Medulla oblongata (tissue), 1 donor: Measurements from ENCODE around the gene SPNS1.
"Not testable (repeated sequence)": the region's sequence is repeated elsewhere in the genome, so short reads cannot be mapped to it uniquely, and the experiment has no call there.

Source experiments
- DNase-seq: peaks from one replicate; pipeline ENCODE4 v3.0.0-alpha.2; 2015; ENCODE audit errors: extremely low spot score

SPNS1 gene

DNA sequence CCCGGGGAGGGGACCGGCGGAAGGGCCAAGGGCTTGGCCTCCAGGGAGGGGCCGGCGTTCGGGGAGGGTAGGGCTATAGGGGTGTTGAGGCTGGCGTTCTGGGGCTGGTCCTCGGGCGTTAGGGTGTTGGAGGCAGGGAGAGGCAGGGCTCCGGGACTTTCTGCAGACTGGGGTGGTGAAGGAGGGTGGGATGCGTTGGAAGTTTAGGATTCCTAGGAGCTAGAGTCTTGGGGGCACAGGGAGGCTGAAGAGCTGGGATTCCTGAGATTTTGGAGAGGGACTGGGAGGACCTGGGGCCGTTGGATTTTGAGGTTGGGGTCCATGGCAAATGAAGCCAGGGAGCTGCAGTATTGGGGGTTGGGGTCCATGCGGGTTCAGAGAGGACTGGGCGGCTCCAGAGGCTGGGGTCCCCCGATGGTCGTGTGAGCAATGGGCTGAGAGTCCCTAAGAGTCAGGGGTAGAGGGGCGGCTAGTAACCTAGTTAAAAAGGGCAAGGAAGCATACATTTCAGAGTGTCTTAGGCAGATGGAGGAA, 23.1 kb upstream of the SPNS1 start:
- DNase-seq, result no peak

DNA sequence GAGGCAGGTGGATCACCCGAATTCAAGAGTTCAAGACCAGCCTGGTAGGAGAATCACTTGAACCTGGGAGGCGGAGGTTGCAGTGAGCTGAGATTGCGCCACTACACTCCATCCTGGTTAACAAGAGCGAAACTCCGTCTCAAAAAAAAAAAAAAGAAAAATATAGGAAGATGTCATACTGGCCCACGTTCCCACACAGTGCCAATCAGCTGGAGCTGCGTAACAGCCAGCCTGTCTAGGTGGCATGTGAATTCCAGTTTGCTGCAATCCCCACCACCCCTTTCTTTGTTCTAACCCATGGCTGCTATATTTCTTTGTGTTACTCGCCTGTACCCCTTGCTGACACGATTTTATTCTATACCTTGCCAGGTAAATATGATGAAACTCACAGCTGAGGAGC, 16.4 kb upstream of the SPNS1 start:
- DNase-seq, result no peak

DNA sequence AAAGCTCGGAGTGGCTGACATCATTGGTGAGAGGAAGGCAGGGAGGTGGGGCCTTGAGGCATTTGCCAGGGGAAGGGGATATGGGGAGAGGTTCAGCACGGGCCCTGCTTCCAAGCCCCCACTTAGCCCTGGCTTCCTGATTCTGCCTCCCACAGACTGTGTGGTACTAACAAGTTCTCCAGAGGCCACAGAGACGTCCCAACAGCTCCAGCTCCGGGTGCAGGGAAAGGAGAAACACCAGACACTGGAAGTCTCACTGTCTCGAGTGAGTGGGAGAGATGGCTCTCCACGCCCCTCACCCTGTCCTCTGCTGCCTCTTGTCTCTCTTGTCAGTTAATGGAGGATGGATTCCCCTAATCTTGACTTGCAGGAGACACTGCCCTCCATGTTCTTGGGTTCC, 15.7 kb upstream of the SPNS1 start:
- DNase-seq, result no peak

DNA sequence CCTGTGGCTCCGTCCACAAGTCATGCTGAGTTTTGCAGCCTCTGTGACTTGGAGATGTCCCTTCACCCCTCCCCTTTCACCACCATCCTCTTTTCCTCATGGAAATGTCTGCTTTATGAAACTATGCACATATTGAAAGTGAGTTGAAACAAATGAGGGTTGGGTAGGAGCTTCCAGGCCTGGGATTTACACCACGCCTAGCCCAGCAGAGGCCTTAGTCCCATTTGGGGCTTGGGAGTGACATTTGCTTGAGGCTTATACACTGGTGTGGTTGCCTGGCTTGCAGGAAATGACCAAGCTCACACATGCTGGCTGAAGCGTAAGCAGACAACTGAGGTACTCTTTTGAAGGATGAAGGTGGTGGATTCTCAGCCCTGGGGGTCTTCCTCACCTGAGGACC, 10.5 kb upstream of the SPNS1 start:
- no peak for DNase-seq

DNA sequence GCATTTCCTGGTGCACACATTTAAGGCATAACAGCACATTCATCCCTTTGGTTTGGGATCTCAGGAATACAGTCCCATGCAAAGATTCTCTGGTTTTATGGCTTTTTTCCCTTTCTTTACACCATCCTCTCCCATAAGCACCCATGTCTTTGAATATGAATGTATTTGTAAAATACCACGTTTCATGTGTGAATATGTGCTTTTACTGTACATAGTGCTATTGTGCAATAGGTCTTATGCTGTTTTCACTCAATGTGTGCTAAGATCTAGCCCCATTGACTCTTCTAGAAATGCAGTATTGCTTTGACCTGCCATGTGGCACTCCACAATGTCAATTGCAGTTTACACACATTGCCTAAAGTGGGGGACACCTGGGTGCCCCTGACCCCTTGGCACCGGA, 10.1 kb upstream of the SPNS1 start:
- DNase-seq, result no peak

DNA sequence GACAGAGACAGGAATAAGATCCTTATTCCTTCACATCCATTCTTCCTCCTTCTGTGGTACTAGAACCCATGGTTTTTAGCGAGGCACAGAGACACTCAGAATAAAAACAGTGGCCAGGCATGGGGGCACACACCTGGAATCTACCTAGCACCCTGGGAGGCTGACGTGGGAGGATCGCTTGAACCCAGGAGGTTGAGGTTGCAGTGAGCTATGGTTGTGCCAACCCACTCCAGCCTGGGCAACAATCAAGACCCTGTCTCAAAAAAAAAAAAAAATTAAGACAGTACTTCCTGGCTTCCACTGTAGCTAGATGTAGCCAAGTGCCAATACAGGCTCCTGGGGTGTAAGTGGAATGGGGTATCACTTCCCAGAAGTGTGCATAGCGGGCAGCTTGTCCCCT, 7.4 kb upstream of the SPNS1 start:
- DNase-seq, result no peak

DNA sequence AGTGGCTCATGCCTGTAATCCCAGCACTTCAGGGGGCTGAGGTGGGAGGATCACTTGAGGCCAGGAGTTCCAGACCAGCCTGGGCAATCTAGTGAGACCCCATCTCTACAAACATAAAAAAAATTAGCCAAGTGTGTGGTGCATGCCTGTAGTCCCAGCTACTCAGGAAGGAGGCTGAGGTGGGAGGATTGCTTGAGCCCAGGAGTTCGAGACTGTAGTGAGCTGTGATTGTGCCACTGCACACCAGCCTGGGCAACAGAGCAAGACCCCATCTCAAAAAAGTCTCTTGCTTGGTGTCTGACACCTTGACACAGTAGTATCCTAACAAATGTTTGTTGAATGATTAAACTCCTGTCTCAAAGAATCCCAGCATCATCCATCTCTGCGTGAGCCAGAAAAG, 4.9 kb upstream of the SPNS1 start:
- DNase-seq, result not testable (repeated sequence)

DNA sequence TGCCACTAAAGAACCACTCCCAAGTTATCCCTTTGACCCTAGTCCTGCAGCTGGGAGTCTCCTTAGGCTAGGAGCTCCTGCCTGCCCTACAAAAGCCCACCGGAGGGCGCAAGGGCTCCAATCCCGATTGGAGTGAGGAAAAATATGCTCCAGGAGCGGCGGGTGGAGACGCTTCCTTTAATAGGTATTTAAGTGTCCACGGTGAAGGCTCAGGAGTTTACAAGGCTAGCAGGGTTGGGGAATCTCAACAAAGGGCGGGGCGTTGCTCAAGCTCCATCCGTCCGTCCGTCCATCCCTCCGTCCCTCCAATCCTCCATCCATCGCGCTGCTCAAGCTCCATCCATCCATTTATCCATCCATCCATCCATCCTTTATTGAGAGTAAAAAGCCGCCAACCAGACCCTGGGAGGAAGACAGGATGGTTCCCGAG, 556 bp upstream of the SPNS1 start:
- DNase-seq, result peak; percentile 72

DNA sequence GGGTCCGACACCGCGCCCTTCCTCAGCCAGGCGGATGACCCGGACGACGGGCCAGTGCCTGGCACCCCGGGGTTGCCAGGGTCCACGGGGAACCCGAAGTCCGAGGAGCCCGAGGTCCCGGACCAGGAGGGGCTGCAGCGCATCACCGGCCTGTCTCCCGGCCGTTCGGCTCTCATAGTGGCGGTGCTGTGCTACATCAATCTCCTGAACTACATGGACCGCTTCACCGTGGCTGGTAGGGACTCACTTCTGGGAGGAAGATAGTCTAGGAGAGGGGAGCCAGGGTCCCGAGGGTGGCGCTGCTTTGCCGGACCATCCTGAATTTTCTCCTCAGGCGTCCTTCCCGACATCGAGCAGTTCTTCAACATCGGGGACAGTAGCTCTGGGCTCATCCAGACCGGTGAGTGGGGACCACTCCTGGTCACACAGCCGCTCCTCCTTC, 601 bp downstream of the SPNS1 start:
- DNase-seq, result no peak

DNA sequence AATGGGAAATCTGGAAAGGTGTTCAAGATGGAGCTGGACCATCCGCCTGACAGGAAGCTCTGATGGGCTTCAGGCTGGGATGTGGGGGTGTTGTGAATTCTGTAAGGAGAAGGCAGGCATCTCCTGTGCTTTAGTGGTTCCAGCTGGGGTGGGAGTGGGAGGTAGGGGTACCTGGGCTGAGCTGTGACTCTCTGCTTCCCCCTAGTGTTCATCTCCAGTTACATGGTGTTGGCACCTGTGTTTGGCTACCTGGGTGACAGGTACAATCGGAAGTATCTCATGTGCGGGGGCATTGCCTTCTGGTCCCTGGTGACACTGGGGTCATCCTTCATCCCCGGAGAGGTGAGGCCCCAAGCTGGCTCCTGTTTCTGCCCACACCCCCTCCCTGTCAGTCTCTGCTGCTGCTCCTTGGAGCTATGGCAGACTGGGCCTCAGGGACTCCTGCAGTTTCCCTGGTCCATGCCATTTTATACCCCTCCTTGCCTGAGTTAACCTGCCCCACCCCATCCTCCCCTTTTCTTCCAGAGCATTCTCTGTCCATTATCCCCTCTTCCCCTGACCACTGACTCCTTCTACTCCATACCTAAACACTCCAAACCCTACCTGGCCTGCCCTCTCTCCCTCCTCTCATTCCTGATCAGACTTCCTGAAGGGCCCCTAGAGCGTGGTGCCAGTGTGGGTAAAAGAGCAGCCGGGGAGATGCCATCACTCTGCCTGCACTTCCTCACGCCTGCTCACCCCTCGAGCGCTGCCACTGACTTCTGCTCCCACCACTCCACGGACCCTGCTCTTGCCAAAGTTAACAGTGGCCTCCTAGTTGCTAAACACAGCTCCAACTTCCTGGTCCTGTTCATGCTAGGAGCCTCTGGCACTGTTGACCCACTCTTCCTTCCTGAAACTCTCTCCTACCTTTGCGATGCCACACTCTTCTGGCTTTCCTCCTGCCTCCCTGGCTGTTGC, 3.4 kb downstream of the SPNS1 start:
- no peak for DNase-seq

DNA sequence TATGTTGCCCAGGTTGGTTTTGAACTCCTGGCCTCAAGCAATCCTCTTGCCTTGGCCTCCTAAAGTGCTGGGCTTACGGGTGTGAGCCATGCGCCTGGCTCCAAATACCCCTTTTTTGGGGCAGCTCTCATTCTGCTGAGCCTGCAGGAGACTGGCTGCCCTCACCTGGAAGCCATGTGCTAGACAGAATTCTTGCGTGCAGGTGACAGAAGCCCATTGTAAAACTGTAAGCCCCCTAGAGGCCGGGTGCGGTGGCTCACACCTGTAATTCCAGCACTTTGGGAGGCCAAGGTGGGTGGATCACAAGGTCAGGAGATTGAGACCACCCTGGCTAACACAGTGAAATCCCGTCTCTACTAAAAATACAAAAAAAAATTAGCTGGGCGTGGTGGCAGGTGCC, 5.8 kb downstream of the SPNS1 start:
- DNase-seq, result not testable (repeated sequence)

DNA sequence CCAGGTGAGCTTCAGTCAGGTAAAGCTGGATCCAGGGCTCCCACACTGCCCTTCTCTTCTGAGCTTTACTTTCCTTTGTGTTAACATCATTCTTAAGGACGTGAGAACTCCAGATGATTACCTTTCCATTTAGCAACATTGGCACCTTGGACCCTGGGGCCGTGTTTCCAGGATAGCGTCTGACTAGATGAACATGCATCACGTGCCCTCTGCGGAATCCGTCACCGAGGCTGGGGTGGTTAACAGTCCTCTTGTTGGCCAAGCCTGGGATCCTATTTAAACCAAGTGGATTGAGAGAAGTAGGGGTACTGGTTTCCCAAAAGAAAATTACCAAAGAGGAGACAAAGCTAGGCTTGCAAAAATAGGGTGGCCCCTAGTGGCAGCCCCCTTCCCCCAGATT, 6.4 kb downstream of the SPNS1 start:
- DNase-seq, result no peak

DNA sequence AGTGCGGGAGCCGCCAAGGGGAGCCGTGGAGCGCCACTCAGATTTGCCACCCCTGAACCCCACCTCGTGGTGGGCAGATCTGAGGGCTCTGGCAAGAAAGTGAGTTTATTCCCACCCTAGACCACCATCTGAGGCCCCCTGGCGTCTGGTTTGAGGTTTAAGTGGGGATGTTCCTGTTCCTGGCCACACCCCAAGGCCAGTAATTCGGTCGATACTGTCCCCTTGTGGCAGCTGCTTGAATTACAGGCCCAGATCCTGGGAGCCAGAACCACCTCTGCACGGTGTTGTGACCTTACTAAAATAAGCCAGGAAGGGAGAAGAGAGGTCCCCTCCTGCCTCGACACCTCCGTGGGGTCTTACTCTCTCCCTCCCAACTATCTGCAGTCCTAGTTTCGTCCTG, 6.9 kb downstream of the SPNS1 start:
- no peak for DNase-seq

DNA sequence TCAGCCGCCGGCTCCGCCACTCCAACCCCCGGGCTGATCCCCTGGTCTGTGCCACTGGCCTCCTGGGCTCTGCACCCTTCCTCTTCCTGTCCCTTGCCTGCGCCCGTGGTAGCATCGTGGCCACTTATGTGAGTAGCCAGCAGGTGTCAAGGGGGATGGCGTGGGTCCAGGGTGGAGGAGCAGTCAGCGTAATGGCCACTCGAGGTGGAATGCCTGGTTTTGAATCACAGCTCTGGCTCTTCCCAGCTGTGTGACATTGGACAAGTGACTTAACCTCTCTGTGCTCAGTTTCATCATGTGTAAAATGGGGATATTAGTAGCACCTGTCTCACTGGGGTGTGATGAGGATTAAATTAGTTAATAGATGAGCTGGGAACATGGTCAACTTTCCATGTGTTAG, 7.8 kb downstream of the SPNS1 start:
- DNase-seq, result no peak

DNA sequence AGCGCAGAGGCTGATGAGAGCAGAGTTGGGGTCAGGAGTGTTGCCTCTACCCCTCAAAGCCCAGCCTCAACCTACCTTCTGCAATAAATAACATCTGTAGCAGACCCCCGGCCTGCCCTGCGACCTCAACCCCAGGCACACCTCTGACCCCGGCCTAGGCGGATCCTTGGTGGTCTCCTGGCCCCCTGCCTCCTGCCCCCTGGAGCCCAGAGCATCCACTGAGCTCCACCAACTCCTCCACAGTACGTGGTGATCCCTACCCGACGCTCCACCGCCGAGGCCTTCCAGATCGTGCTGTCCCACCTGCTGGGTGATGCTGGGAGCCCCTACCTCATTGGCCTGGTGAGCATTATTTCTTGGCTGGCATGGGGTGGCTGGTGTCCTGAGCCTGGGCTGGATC, 8.4 kb downstream of the SPNS1 start:
- no peak for DNase-seq

DNA sequence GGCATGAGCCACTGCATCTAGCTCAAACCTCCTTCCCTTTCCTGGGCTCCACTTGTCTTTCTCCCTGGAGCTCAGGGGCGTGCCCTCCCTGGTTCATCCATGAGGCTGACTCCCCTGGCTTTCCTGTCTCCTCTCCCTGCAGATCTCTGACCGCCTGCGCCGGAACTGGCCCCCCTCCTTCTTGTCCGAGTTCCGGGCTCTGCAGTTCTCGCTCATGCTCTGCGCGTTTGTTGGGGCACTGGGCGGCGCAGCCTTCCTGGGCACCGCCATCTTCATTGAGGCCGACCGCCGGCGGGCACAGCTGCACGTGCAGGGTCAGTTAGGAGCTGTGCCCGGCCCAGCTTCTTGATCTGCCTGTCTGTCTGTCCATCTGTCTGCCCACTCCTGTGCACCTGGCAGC, 9.1 kb downstream of the SPNS1 start:
- no peak for DNase-seq

DNA sequence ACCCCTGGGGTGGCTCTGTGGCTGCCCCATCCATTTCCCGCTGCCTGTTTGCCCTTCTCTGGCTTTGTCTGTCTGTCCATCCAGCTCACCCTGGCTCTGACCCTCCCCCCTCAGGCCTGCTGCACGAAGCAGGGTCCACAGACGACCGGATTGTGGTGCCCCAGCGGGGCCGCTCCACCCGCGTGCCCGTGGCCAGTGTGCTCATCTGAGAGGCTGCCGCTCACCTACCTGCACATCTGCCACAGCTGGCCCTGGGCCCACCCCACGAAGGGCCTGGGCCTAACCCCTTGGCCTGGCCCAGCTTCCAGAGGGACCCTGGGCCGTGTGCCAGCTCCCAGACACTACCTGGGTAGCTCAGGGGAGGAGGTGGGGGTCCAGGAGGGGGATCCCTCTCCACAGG, 9.5 kb downstream of the SPNS1 start:
- no peak for DNase-seq

DNA sequence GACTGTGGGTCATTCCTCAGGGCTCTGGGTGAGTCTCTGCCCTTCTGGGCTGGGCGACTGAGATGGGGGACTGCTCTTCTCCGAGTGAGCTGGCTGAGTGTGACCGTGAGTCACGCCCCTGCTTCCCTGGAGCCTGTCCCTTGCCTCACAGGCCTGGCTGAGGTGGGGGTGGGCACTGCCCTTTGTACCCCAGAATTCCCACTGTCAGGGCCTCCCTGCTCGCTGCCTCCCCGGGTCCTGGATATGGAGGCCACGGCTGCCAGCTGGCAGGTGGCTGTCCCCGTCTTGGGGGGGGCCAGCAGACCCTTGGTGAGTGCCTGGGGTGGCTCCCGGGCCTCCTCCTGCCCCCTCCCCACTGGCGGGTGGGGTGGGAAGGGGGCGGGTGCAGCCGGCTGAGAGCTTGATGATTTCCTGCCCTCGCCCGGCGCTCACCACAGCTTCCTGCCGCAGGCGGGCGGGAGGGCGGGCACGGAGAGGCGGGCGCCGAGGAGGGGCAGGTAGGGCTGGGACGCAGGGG, 10.1 kb downstream of the SPNS1 start, which contains the start of gene LAT:
TSS of gene LAT (plus strand) at position 434 of the 517 bp plus-strand sequence. CDS start 366 bp downstream, outside the sequence.
- DNase-seq, result no peak

DNA sequence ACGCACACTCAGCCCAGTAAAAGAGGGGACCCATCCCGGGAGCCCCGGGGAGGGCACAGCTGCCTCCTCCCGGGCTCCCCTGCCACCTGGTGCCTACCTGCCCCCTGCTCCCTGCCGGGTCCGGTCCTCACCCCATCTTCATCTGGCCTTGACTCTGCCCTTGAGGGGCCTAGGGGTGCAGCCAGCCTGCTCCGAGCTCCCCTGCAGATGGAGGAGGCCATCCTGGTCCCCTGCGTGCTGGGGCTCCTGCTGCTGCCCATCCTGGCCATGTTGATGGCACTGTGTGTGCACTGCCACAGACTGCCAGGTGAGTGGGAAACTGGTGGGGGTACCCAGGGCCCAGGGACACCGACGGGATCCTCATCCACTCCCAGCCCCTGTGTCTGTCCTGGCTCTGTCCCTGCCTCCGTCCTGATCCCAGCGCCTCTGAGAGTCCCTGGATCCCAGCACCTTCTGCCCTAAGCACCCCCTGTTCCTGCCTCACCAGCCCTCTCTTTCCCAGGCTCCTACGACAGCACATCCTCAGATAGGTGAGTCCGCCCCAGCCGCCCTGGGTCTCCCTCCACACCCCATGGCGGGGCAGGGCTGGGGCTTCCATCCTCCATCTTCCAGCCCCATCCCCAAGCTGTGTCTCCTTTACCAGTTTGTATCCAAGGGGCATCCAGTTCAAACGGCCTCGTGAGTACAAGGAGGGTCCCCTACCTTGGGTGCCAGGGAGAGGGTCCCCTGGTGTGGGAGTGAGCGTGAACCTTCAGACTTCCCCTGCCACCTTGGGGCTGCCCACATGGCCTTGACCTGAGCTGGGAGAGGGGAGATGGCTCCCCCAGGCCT, 10.8 kb downstream of the SPNS1 start:
- DNase-seq, result no peak

DNA sequence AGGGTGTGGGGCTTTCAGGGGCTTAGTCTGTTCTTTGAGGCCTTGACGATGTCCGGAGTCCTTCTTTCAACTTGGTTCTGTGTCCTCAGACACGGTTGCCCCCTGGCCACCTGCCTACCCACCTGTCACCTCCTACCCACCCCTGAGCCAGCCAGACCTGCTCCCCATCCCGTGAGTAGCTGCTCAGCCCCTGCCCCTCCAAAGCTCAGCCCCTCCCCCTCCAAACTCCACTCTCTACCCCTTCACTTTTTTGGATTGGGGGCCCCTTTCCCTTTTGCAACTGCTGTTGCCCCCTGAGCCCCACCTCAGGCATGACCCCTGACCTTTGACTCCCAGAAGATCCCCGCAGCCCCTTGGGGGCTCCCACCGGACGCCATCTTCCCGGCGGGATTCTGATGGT, 11.5 kb downstream of the SPNS1 start:
- no peak for DNase-seq

DNA sequence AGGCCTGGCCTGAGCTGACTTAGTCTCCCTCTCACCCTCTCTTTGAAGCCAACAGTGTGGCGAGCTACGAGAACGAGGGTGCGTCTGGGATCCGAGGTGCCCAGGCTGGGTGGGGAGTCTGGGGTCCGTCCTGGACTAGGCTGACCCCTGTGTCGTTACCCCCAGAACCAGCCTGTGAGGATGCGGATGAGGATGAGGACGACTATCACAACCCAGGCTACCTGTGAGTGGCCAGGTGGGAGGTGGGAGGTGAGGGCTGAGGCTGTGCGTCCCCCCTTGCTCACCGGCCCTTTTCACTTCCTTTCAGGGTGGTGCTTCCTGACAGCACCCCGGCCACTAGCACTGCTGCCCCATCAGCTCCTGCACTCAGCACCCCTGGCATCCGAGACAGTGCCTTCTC, 11.9 kb downstream of the SPNS1 start:
- no peak for DNase-seq

DNA sequence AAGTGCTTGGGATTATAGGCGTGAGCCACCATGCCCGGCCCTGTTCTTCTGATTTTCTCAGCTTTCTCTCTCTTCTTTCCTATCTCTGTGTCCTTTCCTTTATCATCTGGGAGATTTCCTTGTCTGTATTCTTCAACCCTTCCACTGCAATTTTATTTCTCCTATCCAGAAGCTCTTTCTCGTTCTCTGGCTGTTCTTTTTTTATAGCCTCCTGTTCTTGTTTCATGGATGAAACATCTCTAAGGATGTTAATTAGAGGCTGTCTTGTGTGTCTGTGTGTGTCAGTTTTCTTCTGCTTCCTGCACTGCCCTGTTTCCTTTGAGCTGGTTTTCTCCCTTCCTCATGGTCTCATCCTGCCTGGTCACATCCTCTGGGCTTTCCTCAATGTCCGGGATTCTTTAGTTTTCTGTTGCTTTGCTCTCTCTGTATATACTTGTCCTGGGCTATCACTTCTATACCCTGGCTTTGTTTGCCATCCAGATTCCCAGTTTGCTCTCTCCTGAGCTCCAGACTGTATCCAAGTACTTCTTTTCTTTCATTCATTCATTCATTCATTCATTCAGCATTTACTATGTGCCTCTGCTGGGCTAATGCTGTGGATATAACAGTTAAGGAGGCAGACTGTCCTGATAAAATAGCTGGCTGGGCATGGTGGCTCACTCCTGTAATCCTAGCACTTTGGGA, 12.7 kb downstream of the SPNS1 start:
- no peak for DNase-seq
